HL-60 (cell line): ENCODE measurements around the gene DNM3.
A peak's percentile ranks its signal among the peaks of the same experiment; 100 is the strongest.

Source experiments
- DNase-seq, 2 experiments: peaks; one replicate each; pipeline ENCODE4 v3.0.0-alpha.2; 2010 to 2020; ENCODE audit warnings: low read depth in 1 of 2, low spot score in 1 of 2
- H3K27ac ChIP-seq: fragments of 250-450 bp; sonication (Bioruptor Pico); replicated peaks from 2 replicates; pipeline ENCODE4 v1.5.1; 2020; ENCODE audit warnings: mild to moderate bottlenecking, moderate library complexity
- H3K27me3 ChIP-seq: fragments of 250-450 bp; sonication (Bioruptor Pico); 2 replicates; pipeline ENCODE4 v1.5.1; 2021; ENCODE audit warnings: mild to moderate bottlenecking, moderate library complexity; ENCODE audit not compliant: insufficient read depth, poor library complexity, severe bottlenecking
- H3K4me3 ChIP-seq: replicated peaks from 2 replicates; pipeline ENCODE4 v1.5.1; 2011; ENCODE audit warnings: mild to moderate bottlenecking, control low read depth, low read length; ENCODE audit not compliant: insufficient read depth
- CTCF ChIP-seq: IDR thresholded peaks from one replicate; pipeline ENCODE4 v1.5.1; 2011; ENCODE audit warnings: low read length, control low read depth, inconsistent platforms; ENCODE audit not compliant: insufficient read depth
- GABPA ChIP-seq: IDR thresholded peaks from 2 replicates; pipeline ENCODE4 v1.6.1; 2012; ENCODE audit warnings: low read depth
- POLR2AphosphoS5 ChIP-seq: IDR thresholded peaks from 2 replicates; pipeline ENCODE4 v1.6.1; 2012; ENCODE audit warnings: low read depth
- REST ChIP-seq: IDR thresholded peaks from 2 replicates; pipeline ENCODE4 v1.6.1; 2012; ENCODE audit warnings: low read depth; ENCODE audit not compliant: insufficient replicate concordance
- SPI1 ChIP-seq: IDR thresholded peaks from 2 replicates; pipeline ENCODE4 v1.6.1; 2012; ENCODE audit warnings: low read depth, mild to moderate bottlenecking, borderline replicate concordance

DNM3 gene

GRCh38 chr1:172206256-172206655 lies 365.0 kb downstream of the DNM3 start:
- H3K27ac ChIP-seq, result no peak overlapping the region
- DNase-seq, result no peak
- TF ChIP-seq SPI1 (0 out of 2 replicates have a peak, but pooled peaks have one; percentile 3), GABPA (no peak)

GRCh38 chr1:172208635-172209034 lies 367.3 kb downstream of the DNM3 start:
- Histone ChIP-seq H3K27ac (no peak overlapping the region), H3K27me3 (no peaks in the 10 kb centered on the region), H3K4me3 (no peak overlapping the region)
- DNase-seq, result no peak
- TF ChIP-seq SPI1 (no peak), POLR2AphosphoS5 (no peak), GABPA (no peak), CTCF (no peak), REST (no peak)

More at GRCh38 chr1:172206256-172206655, 365.0 kb downstream of the DNM3 start:
- Histone ChIP-seq H3K4me3 (no peak overlapping the region), H3K27me3 (no peaks in the 10 kb centered on the region)

GRCh38 chr1:172211221-172211620 lies 369.9 kb downstream of the DNM3 start:
- Histone ChIP-seq H3K27me3 (no peaks in the 10 kb centered on the region), H3K27ac (no peak overlapping the region), H3K4me3 (no peak overlapping the region)
- no peak for TF ChIP-seq SPI1
- TF ChIP-seq GABPA, result no peak
- DNase-seq, result no peak

- no peaks in the 10 kb centered on the region for H3K27me3 ChIP-seq
- H3K27ac ChIP-seq, result no peak overlapping the region
- no peak overlapping the region for H3K4me3 ChIP-seq
- no peak for DNase-seq
- TF ChIP-seq CTCF (no peak), REST (no peak), GABPA (no peak), POLR2AphosphoS5 (no peak), SPI1 (no peak)
These were observed 370.8 kb downstream of the DNM3 start for GRCh38 chr1:172212124-172212523.

GRCh38 chr1:172215006-172215405 lies 373.7 kb downstream of the DNM3 start:
- TF ChIP-seq CTCF (no peak), SPI1 (no peak), REST (no peak), POLR2AphosphoS5 (no peak), GABPA (no peak)
- no peak overlapping the region for H3K27ac ChIP-seq
- H3K27me3 ChIP-seq, result no peaks in the 10 kb centered on the region
- H3K4me3 ChIP-seq, result no peak overlapping the region
- no peak for DNase-seq
